ENCODE data around the gene EYS.
"Not testable (repeated sequence)": the region's sequence is repeated elsewhere in the genome, so short reads cannot be mapped to it uniquely, and the experiment has no call there.

Gene EYS

GRCh38 chr6:65449926-65450325 is 257.1 kb downstream of the EYS start:
- no peak for DNase-seq

- DNase-seq, result no peak
These were observed 258.2 kb downstream of the EYS start for GRCh38 chr6:65448866-65449265.

- DNase-seq, result no peak
These were observed 270.7 kb downstream of the EYS start for GRCh38 chr6:65436281-65436680.

GRCh38 chr6:65416621-65417020 is 290.4 kb downstream of the EYS start:
- no peak for DNase-seq

GRCh38 chr6:65410309-65410708 is 296.7 kb downstream of the EYS start:
- no peak for DNase-seq

GRCh38 chr6:65402564-65402963 is 304.5 kb downstream of the EYS start:
- DNase-seq, result no peak

- no peak for DNase-seq
These were observed 307.5 kb downstream of the EYS start for GRCh38 chr6:65399355-65400084.

- no peak for DNase-seq
These were observed 308.2 kb downstream of the EYS start for GRCh38 chr6:65398851-65399250.

- no peak for DNase-seq
These were observed 356.5 kb downstream of the EYS start for GRCh38 chr6:65350530-65350929.

GRCh38 chr6:65302655-65303054 is 404.4 kb downstream of the EYS start:
- DNase-seq, result not testable (repeated sequence)

- no peak for DNase-seq
These were observed 407.8 kb downstream of the EYS start for GRCh38 chr6:65299236-65299635.

GRCh38 chr6:65295812-65296211 is 411.2 kb downstream of the EYS start:
- no peak for DNase-seq

GRCh38 chr6:65289491-65289890 is 417.5 kb downstream of the EYS start:
- no peak for DNase-seq

GRCh38 chr6:65285275-65285674 is 421.8 kb downstream of the EYS start:
- no peak for DNase-seq

- DNase-seq, result no peak
These were observed 427.0 kb downstream of the EYS start for GRCh38 chr6:65280060-65280459.

GRCh38 chr6:65262241-65262640 is 444.8 kb downstream of the EYS start:
- DNase-seq, result no peak

GRCh38 chr6:65259982-65260381 is 447.0 kb downstream of the EYS start:
- no peak for DNase-seq

GRCh38 chr6:65259059-65259458 is 448.0 kb downstream of the EYS start:
- DNase-seq, result no peak

- no peak for DNase-seq
These were observed 454.0 kb downstream of the EYS start for GRCh38 chr6:65253041-65253440.

GRCh38 chr6:65248101-65248610 is 458.9 kb downstream of the EYS start:
- DNase-seq, result no peak

GRCh38 chr6:65231616-65232015 is 475.4 kb downstream of the EYS start:
- no peak for DNase-seq

- DNase-seq, result no peak
These were observed 477.2 kb downstream of the EYS start for GRCh38 chr6:65229825-65230224.

GRCh38 chr6:65221153-65221552 is 485.9 kb downstream of the EYS start:
- DNase-seq, result no peak

- DNase-seq, result no peak
These were observed 504.3 kb downstream of the EYS start for GRCh38 chr6:65202738-65203137.

GRCh38 chr6:65199683-65200082 is 507.3 kb downstream of the EYS start:
- no peak for DNase-seq
